ENCODE measurements around the gene LHX8. TPM values are rescaled to one million over a fixed set of nuclear protein-coding genes. Genes with fewer than 3 reads are reported as not detected.

Gene LHX8
- total RNA-seq, 4 donors from 2014 or later: 0.48 to 1.3 TPM; not detected in 2

DNA sequence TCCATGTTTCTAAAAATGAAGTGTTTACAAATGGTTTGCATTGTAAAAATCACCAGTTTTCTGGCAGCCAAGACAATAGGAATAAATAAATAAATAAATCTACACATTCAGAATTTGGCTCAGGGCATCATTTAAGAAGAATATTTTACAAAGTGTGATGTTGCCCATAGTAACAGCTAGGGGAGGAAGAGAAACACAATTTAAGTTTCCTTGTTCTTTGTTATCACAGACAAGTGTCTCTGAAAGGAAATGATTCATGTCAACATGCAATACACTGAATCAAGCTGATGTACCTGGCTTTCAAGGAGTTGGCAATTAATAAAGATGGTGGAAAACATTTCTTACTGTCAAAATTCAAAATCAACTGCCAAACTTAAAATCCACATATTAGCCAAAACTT lies 74.7 kb downstream of the LHX8 start:
- no peaks in the 10 kb centered on the region for H3K4me1 ChIP-seq
- H3K27ac ChIP-seq: no peak overlapping the region
- TF ChIP-seq CTCF (IDR thresholded peaks at IDR 0.05): no peak
- no peak for TF ChIP-seq POLR2A (IDR thresholded peaks at IDR 0.05)
- H3K27me3 ChIP-seq: no peaks in the 10 kb centered on the region
- H3K4me3 ChIP-seq: no peak overlapping the region
- no peaks in the 10 kb centered on the region for H3K9me3 ChIP-seq
- DNase-seq: no peak
- intact Hi-C loops (cut with DNase I; ENCODE audit: low total_unique reads): no loop called here
- no peaks in the 10 kb centered on the region for H3K36me3 ChIP-seq

Small RNA genes within 50 kb of the gene (small RNA-seq; reads per million reads assigned to genes)
- not detected for gene RNU6-622P

All from uterus (tissue), 4 donors.